Hypothalamus (tissue), 51 donors: ENCODE data around the gene APBB1IP.
A peak's percentile ranks its signal among the peaks of the same experiment; 100 is the strongest.

Experiments used
- DNase-seq, 51 donors: peaks; one replicate each; lab custom pipeline; 2025; lab: John Stamatoyannopoulos, UW

APBB1IP gene

DNA sequence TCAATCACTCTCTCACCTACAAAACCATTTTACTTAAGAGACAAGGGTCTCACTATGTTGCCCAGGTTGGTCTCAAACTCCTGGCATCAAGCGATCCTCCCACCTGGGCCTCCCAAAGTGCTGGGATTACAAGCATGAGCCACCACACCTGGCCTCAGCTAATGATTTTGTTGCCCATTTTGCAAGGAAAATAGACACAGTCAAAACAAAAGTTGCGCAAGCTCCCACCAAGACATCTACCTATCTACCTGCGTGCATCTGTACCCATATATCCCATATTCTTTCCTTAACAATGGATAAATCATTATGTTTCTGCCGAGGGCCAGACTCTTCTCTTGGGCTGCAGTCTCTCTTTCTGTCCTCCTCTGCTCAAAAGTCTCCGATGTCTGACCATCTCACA, 67.3 kb downstream of the APBB1IP start:
- no peak for DNase-seq

- no peak for DNase-seq
These were observed 68.6 kb downstream of the APBB1IP start for GRCh38 chr10:26506736-26507135.

DNA sequence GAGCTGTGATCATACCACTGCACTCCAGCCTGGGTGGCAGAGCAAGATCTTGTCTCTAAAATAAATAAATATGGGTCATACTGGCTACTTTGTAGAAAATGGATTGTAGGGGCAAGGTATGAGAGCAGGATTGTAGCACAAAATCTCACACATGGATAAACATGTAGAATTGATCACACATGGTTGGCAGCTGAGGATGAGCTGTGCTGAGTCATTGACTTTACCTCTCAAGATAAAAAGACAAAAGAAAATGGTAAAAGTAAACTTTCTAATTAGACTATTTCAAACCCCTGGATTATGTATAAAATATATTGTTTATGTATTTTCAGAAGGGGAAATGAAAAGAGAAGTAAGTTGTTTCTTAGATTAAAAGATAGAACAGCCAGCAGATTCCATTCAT, 69.3 kb downstream of the APBB1IP start:
- no peak for DNase-seq

DNA sequence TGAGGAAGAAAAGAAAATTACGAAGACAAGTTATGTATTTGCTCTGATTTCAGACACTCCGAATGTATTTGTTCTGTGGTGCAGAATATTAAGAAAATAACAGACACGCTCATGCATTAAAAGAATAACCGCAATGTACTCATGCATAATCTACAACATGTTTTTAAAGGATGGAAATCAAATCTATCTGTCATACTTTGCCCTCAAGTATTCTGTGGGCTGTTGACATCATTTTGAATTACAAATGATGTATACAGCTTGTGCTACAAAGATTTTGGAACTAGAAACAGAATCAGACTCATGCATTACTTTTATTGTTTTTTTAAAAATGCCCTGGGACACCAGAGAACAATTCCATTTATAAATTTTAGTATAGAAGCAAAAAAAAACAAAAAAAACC, 69.9 kb downstream of the APBB1IP start:
- no peak for DNase-seq

GRCh38 chr10:26509307-26509706, 71.2 kb downstream of the APBB1IP start:
- DNase-seq: no peak

DNA sequence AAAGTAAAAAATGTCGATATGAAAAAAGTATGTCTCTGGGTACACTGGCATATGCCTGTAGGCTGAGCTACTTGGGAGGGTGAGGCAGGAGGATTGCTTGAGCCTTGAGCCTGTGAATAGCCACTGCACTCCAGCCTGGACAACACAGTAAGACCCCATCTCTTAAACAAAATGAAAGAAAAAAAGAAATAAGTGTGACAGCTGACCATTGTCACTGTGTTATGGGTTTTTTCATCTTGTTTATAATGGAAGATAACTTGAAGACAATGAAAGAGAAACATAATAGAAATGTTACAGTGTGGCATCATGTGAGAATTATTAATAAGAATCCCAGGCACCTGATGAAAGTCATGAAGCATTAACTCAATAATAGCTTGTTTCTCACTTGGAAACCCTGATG, 75.0 kb downstream of the APBB1IP start:
- no peak for DNase-seq

DNA sequence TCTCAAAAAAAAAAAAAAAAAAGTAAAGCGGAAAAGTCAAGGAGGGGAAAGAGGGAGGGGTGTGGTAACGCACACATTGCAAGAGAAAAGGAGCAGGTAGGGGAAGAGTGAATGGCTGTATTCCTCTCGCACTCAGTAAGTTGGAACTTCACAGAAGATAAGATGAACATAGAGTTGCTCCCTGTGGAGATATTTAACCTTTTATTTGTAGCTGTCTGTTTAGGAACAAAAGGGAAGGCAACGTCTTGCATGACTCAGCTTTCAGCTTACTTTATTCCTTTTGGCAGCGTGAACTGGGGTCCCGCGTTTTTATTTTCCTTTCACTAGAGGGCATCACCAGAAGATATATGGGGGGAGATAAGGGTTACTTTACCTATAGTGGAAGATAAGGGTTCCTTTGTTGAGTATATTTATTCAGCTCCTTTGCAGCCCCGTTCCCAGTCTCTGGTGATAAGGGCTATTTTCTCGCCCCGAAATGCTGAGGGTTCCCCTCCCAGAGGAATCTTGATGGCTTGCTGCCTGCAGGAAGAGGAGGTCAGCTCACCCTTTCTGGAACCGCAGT, 78.5 kb downstream of the APBB1IP start:
- no peak for DNase-seq

DNA sequence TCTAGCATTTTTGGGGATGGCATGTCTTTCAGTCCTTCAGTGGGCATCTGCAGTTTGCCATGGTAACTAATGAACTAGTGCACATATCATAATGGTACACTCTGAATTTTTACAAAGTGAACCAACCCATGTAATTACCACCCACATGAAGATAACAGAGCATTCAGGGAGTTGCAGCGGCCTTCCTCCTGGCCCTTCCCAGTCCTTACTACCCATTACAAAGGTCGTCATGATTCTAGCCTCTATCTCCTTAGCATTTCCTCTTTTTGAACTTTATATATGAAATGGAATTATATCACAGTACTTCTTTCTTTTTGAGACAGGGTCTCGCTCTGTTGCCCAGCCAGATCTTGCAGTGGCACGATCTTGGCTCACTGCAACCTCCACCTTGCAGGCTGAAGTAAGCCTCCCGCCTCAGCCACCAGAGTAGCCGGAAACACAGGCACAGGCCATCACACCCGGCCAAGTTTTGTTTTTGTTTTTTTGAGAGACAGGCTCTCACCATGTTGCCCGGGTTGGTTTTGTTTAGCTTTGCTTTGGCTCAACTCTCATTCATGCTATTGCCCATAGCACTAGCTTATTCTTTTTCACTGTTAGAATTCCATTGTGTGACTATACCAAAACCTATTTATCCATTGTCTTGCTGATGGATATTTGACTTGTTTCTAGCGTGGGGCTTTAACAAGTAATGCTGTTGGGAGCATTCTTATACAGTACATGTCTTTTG, 79.2 kb downstream of the APBB1IP start:
- no peak for DNase-seq

- no peak for DNase-seq
These were observed 81.7 kb downstream of the APBB1IP start for GRCh38 chr10:26519803-26520202.

GRCh38 chr10:26520575-26520974, 82.4 kb downstream of the APBB1IP start:
- no peak for DNase-seq

GRCh38 chr10:26524161-26524896, 86.2 kb downstream of the APBB1IP start:
- DNase-seq: no peak

- no peak for DNase-seq
These were observed 87.4 kb downstream of the APBB1IP start for GRCh38 chr10:26525586-26525985.

DNA sequence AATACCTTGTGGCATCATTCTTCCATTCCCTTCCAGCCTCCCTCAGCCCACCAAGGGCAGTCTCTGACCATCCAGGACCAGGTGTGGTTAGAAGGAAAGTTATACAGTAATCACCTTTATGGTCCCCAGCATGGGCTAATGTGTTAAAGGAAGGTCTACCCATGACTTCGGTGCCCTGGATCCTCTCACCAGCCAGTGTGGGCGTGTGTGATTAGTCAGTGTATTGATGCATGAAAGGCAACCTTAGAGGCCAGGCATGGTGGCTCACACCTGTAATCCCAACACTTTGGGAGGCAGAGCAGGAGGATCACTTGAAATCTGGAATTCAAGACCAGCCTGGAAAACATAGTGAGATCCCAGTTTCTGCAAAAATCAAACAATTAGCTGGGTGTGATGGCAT, 88.9 kb downstream of the APBB1IP start:
- DNase-seq: no peak

- DNase-seq: no peak
These were observed 89.9 kb downstream of the APBB1IP start for GRCh38 chr10:26528048-26528447.

DNA sequence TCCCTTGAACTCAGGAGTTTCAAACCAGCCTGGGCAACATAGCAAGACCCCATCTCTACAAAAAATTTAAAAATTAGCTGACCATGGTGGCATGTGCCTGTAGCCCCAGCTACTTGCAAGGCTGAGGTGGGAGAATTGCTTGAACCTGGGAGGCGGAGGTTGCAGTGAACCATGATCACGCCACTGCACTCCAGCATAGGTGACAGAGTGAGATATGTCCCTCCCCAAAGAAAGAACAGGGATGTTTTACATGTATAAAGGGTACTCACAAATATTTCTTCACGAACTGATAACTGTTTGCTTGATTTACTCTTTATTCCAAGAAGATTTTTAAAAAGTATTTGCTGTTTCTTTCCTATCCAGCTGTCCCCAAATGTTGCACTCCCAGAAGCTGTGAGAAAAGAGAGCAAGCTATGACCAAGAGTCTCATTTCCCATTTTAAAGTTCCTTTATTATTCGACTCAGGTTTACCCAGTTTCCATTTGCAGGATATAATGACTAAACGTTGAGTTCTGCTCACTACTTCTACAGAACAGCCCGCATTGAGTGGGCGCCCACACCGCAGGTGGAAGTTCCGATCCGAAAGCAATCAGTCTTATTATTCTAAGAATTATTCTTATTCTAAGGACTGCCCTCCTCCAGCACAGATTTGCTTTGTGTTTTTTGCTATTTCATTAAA, 90.7 kb downstream of the APBB1IP start:
- no peak for DNase-seq

GRCh38 chr10:26534384-26534783, 96.2 kb downstream of the APBB1IP start:
- DNase-seq: no peak

DNA sequence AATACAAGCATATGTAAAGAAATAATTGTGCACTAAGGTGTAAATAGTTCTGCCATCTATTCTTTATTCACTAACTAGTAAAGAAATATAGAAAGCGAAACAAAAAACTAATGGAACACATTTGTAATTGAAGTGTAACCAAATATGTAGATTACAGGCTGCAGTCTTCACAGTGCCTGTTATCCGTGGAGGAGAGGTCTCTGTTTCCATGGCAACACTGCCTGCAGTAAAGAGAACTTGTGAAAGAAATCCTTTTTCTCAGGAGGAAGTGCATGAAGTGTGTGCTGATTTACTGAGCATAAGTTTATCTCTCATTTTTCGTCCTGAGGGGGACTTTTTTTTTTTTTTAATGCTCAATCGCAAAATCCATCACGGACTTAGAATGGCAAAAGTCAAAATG, 102.5 kb downstream of the APBB1IP start:
- DNase-seq: peak in 2 of 51 donors; percentile 3

GRCh38 chr10:26543567-26544306, 105.6 kb downstream of the APBB1IP start:
- no peak for DNase-seq

DNA sequence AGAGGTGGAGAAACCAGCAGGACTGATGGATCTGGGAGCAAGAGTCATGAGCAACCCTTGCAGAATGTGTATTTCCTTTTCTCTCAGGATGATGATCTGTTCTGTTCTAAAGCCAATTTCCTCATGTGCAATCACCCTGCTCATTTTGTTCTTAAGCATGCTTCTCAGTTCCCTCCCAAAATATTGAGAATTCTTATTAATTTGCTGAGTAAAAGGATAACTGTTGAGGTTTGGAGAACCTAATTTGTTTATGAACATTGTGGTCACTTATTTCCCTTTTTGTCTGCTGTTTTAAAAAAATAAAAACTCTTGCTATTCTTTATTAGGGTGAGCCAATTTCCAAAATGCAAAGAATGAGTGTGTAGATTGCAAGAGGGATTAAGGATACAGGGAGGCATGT, 106.8 kb downstream of the APBB1IP start:
- DNase-seq: no peak

GRCh38 chr10:26550774-26551526, 112.8 kb downstream of the APBB1IP start:
- DNase-seq: no peak
